OCI-LY3 (cell line): ENCODE data around the gene HNRNPH2.

Experiments
- CTCF ChIP-seq: fragments of 200-600, 300-600 bp; sonication (generic); IDR thresholded peaks from 2 replicates; pipeline ENCODE4 v1.5.1; 2014; ENCODE audit warnings: antibody characterized with exemption, low read length, low read depth
- EZH2phosphoT487 ChIP-seq: fragments of 200-600 bp; shearing (Covaris generic); IDR thresholded peaks from 2 replicates; pipeline ENCODE4 v1.6.1; 2018; ENCODE audit warnings: antibody characterized with exemption, mixed run types, low read depth

- TF ChIP-seq CTCF (no peak), EZH2phosphoT487 (no peak)
Observed at GRCh38 chrX:101460669-101461068, 52.6 kb downstream of the HNRNPH2 start.
